NOMO-1 treated with dmso at 0.1 percent for 144 hours (cell line): Measurements from ENCODE around the gene FAM110C.
"Not testable (repeated sequence)": the region's sequence is repeated elsewhere in the genome, so short reads cannot be mapped to it uniquely, and the experiment has no call there.

Experiments
- DNase-seq: peaks from one replicate; lab custom pipeline; 2025; ENCODE audit not compliant: unreplicated experiment; lab: John Stamatoyannopoulos, UW

FAM110C gene

GRCh38 chr2:46471-47345 lies at the start of gene FAM110C:
Gene FAM110C (minus strand): TSS chr2:46505. CDS start chr2:46385, 120 bp downstream.
- DNase-seq, result no peak

GRCh38 chr2:92326-92725 lies 46.0 kb upstream of the FAM110C start:
- DNase-seq, result no peak

- DNase-seq, result no peak
Measured at GRCh38 chr2:90645-91312, 44.5 kb upstream of the FAM110C start.

- DNase-seq, result no peak
Measured at GRCh38 chr2:85761-86160, 39.5 kb upstream of the FAM110C start.

- DNase-seq, result no peak
Measured at GRCh38 chr2:84121-84520, 37.8 kb upstream of the FAM110C start.

GRCh38 chr2:80971-81736 lies 34.8 kb upstream of the FAM110C start:
- DNase-seq, result no peak

- no peak for DNase-seq
Measured at GRCh38 chr2:80378-80777, 34.1 kb upstream of the FAM110C start.

- DNase-seq, result no peak
Measured at GRCh38 chr2:71309-72035, 25.2 kb upstream of the FAM110C start.

- DNase-seq, result no peak
Measured at GRCh38 chr2:69366-70344, 23.4 kb upstream of the FAM110C start.

GRCh38 chr2:68637-69036 lies 22.3 kb upstream of the FAM110C start:
- DNase-seq, result not testable (repeated sequence)

GRCh38 chr2:66853-67252 lies 20.5 kb upstream of the FAM110C start:
- no peak for DNase-seq

GRCh38 chr2:65121-65520 lies 18.8 kb upstream of the FAM110C start:
- no peak for DNase-seq

GRCh38 chr2:55587-56448 lies 9.5 kb upstream of the FAM110C start:
- DNase-seq, result no peak

GRCh38 chr2:51613-52012 lies 5.3 kb upstream of the FAM110C start:
- DNase-seq, result no peak

- no peak for DNase-seq
Measured at GRCh38 chr2:47737-48136, 1.4 kb upstream of the FAM110C start.

GRCh38 chr2:47346-47725 lies 1.0 kb upstream of the FAM110C start:
- no peak for DNase-seq

- no peak for DNase-seq
Measured at GRCh38 chr2:46131-46470, 204 bp downstream of the FAM110C start.

GRCh38 chr2:45342-46130 lies 769 bp downstream of the FAM110C start:
- DNase-seq, result no peak
